ENCODE data around the gene LRIT2.
A peak's percentile ranks its signal among the peaks of the same experiment; 100 is the strongest.

Gene LRIT2

GRCh38 chr10:84202349-84202748 lies 23.0 kb downstream of the LRIT2 start:
- H4K20me1 ChIP-seq (ENCODE audit: insufficient read depth, low read length): no peaks in the 10 kb centered on the region
- H3K27ac ChIP-seq (ENCODE audit: low read length): no peak overlapping the region
- H3K27me3 ChIP-seq (ENCODE audit: low read depth, low read length): peaks cover 7% of the 10 kb centered on the region; the same call in 1 of the 2 replicates
- H3K4me1 ChIP-seq (ENCODE audit: low read length): peaks cover 14% of the 10 kb centered on the region
- H3K4me3 ChIP-seq (ENCODE audit: low read length): no peak overlapping the region
- no peak for TF ChIP-seq EZH2phosphoT487 (IDR thresholded peaks at IDR 0.05; ENCODE audit: low read depth)
- TF ChIP-seq, protein P1, sequence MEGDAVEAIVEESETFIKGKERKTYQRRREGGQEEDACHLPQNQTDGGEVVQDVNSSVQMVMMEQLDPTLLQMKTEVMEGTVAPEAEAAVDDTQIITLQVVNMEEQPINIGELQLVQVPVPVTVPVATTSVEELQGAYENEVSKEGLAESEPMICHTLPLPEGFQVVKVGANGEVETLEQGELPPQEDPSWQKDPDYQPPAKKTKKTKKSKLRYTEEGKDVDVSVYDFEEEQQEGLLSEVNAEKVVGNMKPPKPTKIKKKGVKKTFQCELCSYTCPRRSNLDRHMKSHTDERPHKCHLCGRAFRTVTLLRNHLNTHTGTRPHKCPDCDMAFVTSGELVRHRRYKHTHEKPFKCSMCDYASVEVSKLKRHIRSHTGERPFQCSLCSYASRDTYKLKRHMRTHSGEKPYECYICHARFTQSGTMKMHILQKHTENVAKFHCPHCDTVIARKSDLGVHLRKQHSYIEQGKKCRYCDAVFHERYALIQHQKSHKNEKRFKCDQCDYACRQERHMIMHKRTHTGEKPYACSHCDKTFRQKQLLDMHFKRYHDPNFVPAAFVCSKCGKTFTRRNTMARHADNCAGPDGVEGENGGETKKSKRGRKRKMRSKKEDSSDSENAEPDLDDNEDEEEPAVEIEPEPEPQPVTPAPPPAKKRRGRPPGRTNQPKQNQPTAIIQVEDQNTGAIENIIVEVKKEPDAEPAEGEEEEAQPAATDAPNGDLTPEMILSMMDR (IDR thresholded peaks at IDR 0.05; ENCODE audit: low read depth, low read length): no peak
- no peaks in the 10 kb centered on the region for H3K36me3 ChIP-seq (replicated peaks; ENCODE audit: low read depth, low read length)
- no peaks in the 10 kb centered on the region for H3K9me3 ChIP-seq (ENCODE audit: insufficient read depth, low read length)
- H3K4me2 ChIP-seq (ENCODE audit: low read length): no peak overlapping the region
- H2AFZ ChIP-seq (ENCODE audit: low read depth, low read length): no peak overlapping the region
- no peak overlapping the region for H3K9ac ChIP-seq (ENCODE audit: low read length)
- H3K79me2 ChIP-seq (ENCODE audit: low read length): no peaks in the 10 kb centered on the region

DNA sequence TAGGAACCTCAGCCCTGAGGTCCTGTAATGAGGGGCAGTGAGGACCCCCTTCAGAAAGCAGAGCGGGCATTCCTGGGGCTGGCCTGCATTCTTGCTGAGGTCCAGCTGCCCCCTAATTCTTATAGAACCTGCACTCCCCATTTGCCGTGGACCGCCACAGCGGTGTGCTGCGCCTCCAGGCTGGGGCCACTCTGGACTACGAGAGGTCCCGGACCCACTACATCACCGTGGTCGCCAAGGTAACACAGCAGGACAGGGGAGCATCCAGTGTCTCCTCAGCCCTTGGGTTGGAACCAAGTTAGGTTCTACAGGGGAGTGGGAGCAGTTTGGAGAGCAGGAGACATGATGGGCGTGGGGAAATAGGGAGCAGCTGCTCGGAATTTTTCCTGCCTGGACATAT lies 23.7 kb downstream of the LRIT2 start:
- no peaks in the 10 kb centered on the region for H3K9me3 ChIP-seq (ENCODE audit: insufficient read depth, low read length)
- no peak overlapping the region for H3K4me3 ChIP-seq (ENCODE audit: low read length)
- H3K27me3 ChIP-seq (ENCODE audit: low read depth, low read length): 0 out of 2 replicates have a peak, but pooled peaks cover under 1% of the 10 kb centered on the region
- peak overlapping the region; percentile 98; the same call in 1 of the 2 replicates for H2AFZ ChIP-seq (ENCODE audit: low read depth, low read length)
- H3K79me2 ChIP-seq (ENCODE audit: low read length): no peaks in the 10 kb centered on the region
- no peaks in the 10 kb centered on the region for H3K36me3 ChIP-seq (replicated peaks; ENCODE audit: low read depth, low read length)
- H3K4me2 ChIP-seq (ENCODE audit: low read length): peak overlapping the region; percentile 66
- peaks cover 14% of the 10 kb centered on the region for H3K4me1 ChIP-seq (ENCODE audit: low read length)
- TF ChIP-seq, protein P1 (IDR thresholded peaks at IDR 0.05; ENCODE audit: low read depth, low read length): no peak
- TF ChIP-seq EZH2phosphoT487 (IDR thresholded peaks at IDR 0.05; ENCODE audit: low read depth): no peak
- H4K20me1 ChIP-seq (ENCODE audit: insufficient read depth, low read length): no peaks in the 10 kb centered on the region
- H3K27ac ChIP-seq (ENCODE audit: low read length): no peak overlapping the region
- peak overlapping the region; percentile 48; the same call in 1 of the 2 replicates for H3K9ac ChIP-seq (ENCODE audit: low read length)

GRCh38 chr10:84201244-84201606 lies 24.1 kb downstream of the LRIT2 start:
- TF ChIP-seq, protein P1 (IDR thresholded peaks at IDR 0.05; ENCODE audit: low read depth, low read length): peak; percentile 50
- no peak for TF ChIP-seq EZH2phosphoT487 (IDR thresholded peaks at IDR 0.05; ENCODE audit: low read depth)
- Histone ChIP-seq H3K36me3 (replicated peaks; ENCODE audit: low read depth, low read length) (no peaks in the 10 kb centered on the region), H3K4me3 (ENCODE audit: low read length) (peak overlapping the region; percentile 56), H3K79me2 (ENCODE audit: low read length) (no peaks in the 10 kb centered on the region), H3K9me3 (ENCODE audit: insufficient read depth, low read length) (no peaks in the 10 kb centered on the region), H4K20me1 (ENCODE audit: insufficient read depth, low read length) (no peaks in the 10 kb centered on the region), H3K27ac (ENCODE audit: low read length) (no peak overlapping the region), H3K27me3 (ENCODE audit: low read depth, low read length) (no peaks in the 10 kb centered on the region), H3K4me2 (ENCODE audit: low read length) (peak overlapping the region; percentile 66), H3K4me1 (ENCODE audit: low read length) (peaks cover 14% of the 10 kb centered on the region), H3K9ac (ENCODE audit: low read length) (peak overlapping the region; percentile 48), H2AFZ (ENCODE audit: low read depth, low read length) (peak overlapping the region; percentile 98)

- H3K9ac ChIP-seq (ENCODE audit: low read length): peak overlapping the region; percentile 48
- peak overlapping the region; percentile 56 for H3K4me3 ChIP-seq (ENCODE audit: low read length)
- no peaks in the 10 kb centered on the region for H4K20me1 ChIP-seq (ENCODE audit: insufficient read depth, low read length)
- H3K4me1 ChIP-seq (ENCODE audit: low read length): peaks cover 18% of the 10 kb centered on the region
- TF ChIP-seq, protein P1 (IDR thresholded peaks at IDR 0.05; ENCODE audit: low read depth, low read length): no peak
- no peak for TF ChIP-seq EZH2phosphoT487 (IDR thresholded peaks at IDR 0.05; ENCODE audit: low read depth)
- H3K9me3 ChIP-seq (ENCODE audit: insufficient read depth, low read length): no peaks in the 10 kb centered on the region
- H3K27me3 ChIP-seq (ENCODE audit: low read depth, low read length): no peaks in the 10 kb centered on the region
- H3K27ac ChIP-seq (ENCODE audit: low read length): no peak overlapping the region
- H2AFZ ChIP-seq (ENCODE audit: low read depth, low read length): peak overlapping the region; percentile 98
- H3K79me2 ChIP-seq (ENCODE audit: low read length): no peaks in the 10 kb centered on the region
- no peaks in the 10 kb centered on the region for H3K36me3 ChIP-seq (replicated peaks; ENCODE audit: low read depth, low read length)
- H3K4me2 ChIP-seq (ENCODE audit: low read length): peak overlapping the region; percentile 66
These were observed 24.7 kb downstream of the LRIT2 start for GRCh38 chr10:84200537-84201243.

All from OCI-LY3 (cell line).